Measurements from ENCODE around the gene LRMDA.

Gene LRMDA

DNA sequence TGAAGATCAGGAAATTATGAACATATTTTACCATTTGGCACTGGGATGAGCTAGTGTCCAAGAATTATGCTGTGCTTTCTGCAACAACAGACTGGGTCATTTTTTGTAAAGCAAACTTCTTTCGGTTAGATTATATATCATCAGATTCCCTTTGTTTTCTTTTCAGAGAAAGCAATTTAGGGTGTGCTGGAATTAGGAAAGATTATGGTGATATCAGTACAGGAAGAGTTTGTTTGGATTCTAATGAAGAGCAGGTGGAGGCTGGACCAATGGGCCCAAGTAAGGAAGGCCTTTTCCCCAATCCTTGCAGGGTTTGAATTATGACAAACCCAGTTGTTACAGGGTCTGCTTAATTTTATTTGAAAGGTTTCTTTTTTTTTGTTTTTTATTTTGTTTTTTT, 1113.4 kb downstream of the LRMDA start:
- TF ChIP-seq RAD21 (IDR thresholded peaks at IDR 0.05; ENCODE audit: low read depth): no peak
- no peak for TF ChIP-seq YY1 (IDR thresholded peaks at IDR 0.05; ENCODE audit: low read depth)
- TF ChIP-seq, protein P1, sequence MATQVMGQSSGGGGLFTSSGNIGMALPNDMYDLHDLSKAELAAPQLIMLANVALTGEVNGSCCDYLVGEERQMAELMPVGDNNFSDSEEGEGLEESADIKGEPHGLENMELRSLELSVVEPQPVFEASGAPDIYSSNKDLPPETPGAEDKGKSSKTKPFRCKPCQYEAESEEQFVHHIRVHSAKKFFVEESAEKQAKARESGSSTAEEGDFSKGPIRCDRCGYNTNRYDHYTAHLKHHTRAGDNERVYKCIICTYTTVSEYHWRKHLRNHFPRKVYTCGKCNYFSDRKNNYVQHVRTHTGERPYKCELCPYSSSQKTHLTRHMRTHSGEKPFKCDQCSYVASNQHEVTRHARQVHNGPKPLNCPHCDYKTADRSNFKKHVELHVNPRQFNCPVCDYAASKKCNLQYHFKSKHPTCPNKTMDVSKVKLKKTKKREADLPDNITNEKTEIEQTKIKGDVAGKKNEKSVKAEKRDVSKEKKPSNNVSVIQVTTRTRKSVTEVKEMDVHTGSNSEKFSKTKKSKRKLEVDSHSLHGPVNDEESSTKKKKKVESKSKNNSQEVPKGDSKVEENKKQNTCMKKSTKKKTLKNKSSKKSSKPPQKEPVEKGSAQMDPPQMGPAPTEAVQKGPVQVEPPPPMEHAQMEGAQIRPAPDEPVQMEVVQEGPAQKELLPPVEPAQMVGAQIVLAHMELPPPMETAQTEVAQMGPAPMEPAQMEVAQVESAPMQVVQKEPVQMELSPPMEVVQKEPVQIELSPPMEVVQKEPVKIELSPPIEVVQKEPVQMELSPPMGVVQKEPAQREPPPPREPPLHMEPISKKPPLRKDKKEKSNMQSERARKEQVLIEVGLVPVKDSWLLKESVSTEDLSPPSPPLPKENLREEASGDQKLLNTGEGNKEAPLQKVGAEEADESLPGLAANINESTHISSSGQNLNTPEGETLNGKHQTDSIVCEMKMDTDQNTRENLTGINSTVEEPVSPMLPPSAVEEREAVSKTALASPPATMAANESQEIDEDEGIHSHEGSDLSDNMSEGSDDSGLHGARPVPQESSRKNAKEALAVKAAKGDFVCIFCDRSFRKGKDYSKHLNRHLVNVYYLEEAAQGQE (IDR thresholded peaks at IDR 0.05; ENCODE audit: low read depth): no peak
- no peak for TF ChIP-seq TCF12 (IDR thresholded peaks at IDR 0.05; ENCODE audit: low read depth)
- TF ChIP-seq MAX (IDR thresholded peaks at IDR 0.05): no peak
- no peak for TF ChIP-seq FOXM1 (IDR thresholded peaks at IDR 0.05; ENCODE audit: borderline replicate concordance, low read depth)
- TF ChIP-seq TEAD4 (IDR thresholded peaks at IDR 0.05): no peak
- TF ChIP-seq ZBTB7A (IDR thresholded peaks at IDR 0.05; ENCODE audit: low read depth): no peak
- no peak for TF ChIP-seq CREB1 (IDR thresholded peaks at IDR 0.05; ENCODE audit: low read depth)

- no peak for TF ChIP-seq CREB1 (IDR thresholded peaks at IDR 0.05; ENCODE audit: low read depth)
- TF ChIP-seq TCF12 (IDR thresholded peaks at IDR 0.05; ENCODE audit: low read depth): no peak
- TF ChIP-seq EP300 (IDR thresholded peaks at IDR 0.05; ENCODE audit: borderline replicate concordance): no peak
- TF ChIP-seq FOXM1 (IDR thresholded peaks at IDR 0.05; ENCODE audit: borderline replicate concordance, low read depth): no peak
Observed at GRCh38 chr10:76546411-76546810, 1115.0 kb downstream of the LRMDA start.

GRCh38 chr10:76547352-76547972, 1116.0 kb downstream of the LRMDA start:
- TF ChIP-seq NFIC (IDR thresholded peaks at IDR 0.05) (no peak), TCF12 (IDR thresholded peaks at IDR 0.05; ENCODE audit: low read depth) (no peak), RAD21 (IDR thresholded peaks at IDR 0.05; ENCODE audit: low read depth) (peak; percentile 86), FOXM1 (IDR thresholded peaks at IDR 0.05; ENCODE audit: borderline replicate concordance, low read depth) (no peak), CREB1 (IDR thresholded peaks at IDR 0.05; ENCODE audit: low read depth) (no peak), YY1 (IDR thresholded peaks at IDR 0.05; ENCODE audit: low read depth) (0 out of 2 replicates have a peak, but pooled peaks have one; percentile 18), MAX (IDR thresholded peaks at IDR 0.05) (no peak), TEAD4 (IDR thresholded peaks at IDR 0.05) (no peak), EGR1 (IDR thresholded peaks at IDR 0.05) (no peak), TAF1 (IDR thresholded peaks at IDR 0.05; ENCODE audit: low read depth) (no peak), ZBTB7A (IDR thresholded peaks at IDR 0.05; ENCODE audit: low read depth) (no peak), CEBPB (IDR thresholded peaks at IDR 0.05) (no peak)
- TF ChIP-seq, protein P1 (IDR thresholded peaks at IDR 0.05; ENCODE audit: low read depth): no peak
- TF ChIP-seq, protein P2, sequence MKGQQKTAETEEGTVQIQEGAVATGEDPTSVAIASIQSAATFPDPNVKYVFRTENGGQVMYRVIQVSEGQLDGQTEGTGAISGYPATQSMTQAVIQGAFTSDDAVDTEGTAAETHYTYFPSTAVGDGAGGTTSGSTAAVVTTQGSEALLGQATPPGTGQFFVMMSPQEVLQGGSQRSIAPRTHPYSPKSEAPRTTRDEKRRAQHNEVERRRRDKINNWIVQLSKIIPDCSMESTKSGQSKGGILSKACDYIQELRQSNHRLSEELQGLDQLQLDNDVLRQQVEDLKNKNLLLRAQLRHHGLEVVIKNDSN (IDR thresholded peaks at IDR 0.05): no peak

DNA sequence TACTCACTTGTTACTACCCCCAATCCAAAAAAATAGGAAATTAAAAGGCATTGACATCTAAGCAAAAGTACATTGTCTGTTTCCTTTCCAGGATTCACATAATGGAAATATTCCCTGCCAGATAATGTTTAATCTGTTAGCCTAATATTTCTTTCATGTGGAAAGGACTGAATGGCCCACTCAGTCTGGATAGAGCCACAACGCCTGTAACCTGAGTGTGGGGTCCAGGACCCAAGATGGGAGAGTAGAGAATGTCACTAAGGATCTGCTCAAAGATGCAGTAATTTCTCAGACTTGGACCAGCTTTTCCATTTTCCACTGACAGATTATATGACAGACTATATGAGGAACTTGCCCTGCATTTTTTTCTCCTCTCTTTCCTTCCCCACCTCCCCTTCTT, 1117.3 kb downstream of the LRMDA start:
- TF ChIP-seq ZBTB7A (IDR thresholded peaks at IDR 0.05; ENCODE audit: low read depth): no peak
- TF ChIP-seq TAF1 (IDR thresholded peaks at IDR 0.05; ENCODE audit: low read depth): no peak
- no peak for TF ChIP-seq RAD21 (IDR thresholded peaks at IDR 0.05; ENCODE audit: low read depth)
- TF ChIP-seq CEBPB (IDR thresholded peaks at IDR 0.05): no peak

- TF ChIP-seq TAF1 (IDR thresholded peaks at IDR 0.05; ENCODE audit: low read depth) (no peak), TEAD4 (IDR thresholded peaks at IDR 0.05) (no peak), TCF12 (IDR thresholded peaks at IDR 0.05; ENCODE audit: low read depth) (no peak), ZBTB7A (IDR thresholded peaks at IDR 0.05; ENCODE audit: low read depth) (no peak), RAD21 (IDR thresholded peaks at IDR 0.05; ENCODE audit: low read depth) (no peak), EGR1 (IDR thresholded peaks at IDR 0.05) (no peak), CREB1 (IDR thresholded peaks at IDR 0.05; ENCODE audit: low read depth) (no peak), CEBPB (IDR thresholded peaks at IDR 0.05) (no peak), YY1 (IDR thresholded peaks at IDR 0.05; ENCODE audit: low read depth) (no peak), EP300 (IDR thresholded peaks at IDR 0.05; ENCODE audit: borderline replicate concordance) (no peak), MAX (IDR thresholded peaks at IDR 0.05) (no peak), FOXM1 (IDR thresholded peaks at IDR 0.05; ENCODE audit: borderline replicate concordance, low read depth) (no peak), NFIC (IDR thresholded peaks at IDR 0.05) (no peak)
- TF ChIP-seq, protein P1 (IDR thresholded peaks at IDR 0.05; ENCODE audit: low read depth): no peak
- TF ChIP-seq, protein P2 (IDR thresholded peaks at IDR 0.05): no peak
Observed at GRCh38 chr10:76549171-76549570, 1117.7 kb downstream of the LRMDA start.

Data from Ishikawa (cell line).